GM11168 (cell line): ENCODE measurements around the gene PDRG1.
"Not testable (repeated sequence)": the region's sequence is repeated elsewhere in the genome, so short reads cannot be mapped to it uniquely, and the experiment has no call there.

ENCODE experiments used
- in situ Hi-C: fragments of 300-500 bp; cut with MboI; formaldehyde crosslinking; loops from one replicate; pipeline ENCODE4 v1.12.0; 2022; ENCODE audit warnings: low sequenced_read_pairs; ENCODE audit not compliant: unreplicated experiment

The PDRG1 gene

DNA sequence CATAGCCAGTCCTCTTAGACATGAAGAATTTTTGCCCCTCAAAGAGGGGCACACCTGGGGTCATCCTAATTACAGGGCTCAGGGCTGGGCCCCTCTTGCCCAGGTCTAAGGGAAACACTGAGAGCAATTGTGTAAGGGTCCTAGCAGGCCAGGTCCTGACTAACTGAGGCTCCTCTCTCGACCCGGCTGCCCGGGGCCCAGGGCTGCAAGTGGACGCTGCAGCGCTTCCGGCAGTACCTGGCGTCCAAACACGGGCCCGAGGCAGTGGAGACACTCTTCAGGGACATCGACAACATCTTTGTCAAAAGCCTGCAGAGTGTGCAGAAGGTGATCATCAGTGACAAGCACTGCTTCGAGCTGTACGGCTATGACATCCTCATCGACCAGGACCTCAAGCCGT is 17.4 kb downstream of the PDRG1 start:
- in situ Hi-C loops = no loop called here

DNA sequence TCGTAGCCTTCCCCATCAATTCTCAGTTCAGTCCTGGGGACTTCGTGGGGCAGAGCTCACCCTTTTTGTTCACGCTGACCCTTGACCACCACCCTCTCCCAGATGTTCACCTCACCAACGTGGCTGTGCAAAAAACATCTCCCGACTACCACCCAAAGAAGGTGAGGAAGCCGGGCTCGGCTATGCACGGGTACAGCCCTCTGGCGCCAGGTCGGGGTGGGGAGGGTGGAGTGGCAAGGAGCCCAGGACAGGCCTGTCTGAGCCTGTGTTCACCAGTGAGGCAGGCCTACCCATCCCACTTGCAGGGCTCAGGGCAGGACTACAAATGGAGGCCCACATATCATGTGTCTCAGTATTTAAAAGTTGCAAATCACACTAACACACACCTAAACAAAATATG is 18.1 kb downstream of the PDRG1 start:
- in situ Hi-C loops = no loop called here

DNA sequence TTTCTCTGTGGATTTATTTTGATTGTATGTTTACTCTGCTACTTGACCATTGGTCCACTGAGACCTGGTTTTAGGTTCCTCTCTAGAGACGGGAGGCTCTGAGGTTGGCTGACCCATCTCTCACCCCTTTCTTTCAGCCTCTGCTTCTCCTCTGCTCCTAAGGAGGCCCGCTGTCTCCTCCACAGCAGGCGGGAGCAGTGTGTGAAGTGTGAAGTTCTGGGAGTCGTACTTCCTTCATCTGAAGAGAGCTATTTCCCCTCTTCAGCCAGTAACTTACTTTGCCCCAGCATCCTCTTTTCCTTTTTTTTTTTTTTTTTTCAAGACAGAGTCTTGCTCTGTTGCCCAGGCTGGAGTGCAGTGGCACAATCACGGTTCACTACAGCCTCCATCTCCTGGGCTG is 21.1 kb downstream of the PDRG1 start:
- in situ Hi-C loops = no loop called here

DNA sequence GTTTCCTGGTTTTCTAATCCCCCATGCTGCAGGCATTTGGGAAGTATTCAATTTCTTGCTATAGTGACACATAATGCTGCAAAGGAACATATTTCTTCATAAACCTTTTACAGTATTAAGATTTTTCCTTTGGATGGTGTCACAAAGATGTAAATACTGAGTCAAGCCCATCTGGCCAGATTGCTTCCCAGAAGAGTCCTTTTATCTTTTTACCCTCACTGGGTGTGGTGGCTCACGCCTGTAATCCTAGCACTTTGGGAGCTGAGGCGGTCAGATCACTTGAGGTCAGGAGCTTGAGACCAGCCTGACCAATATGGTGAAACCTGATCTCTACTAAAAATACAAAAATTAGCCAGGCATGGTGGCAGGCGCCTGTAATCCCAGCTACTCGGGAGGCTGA is 22.2 kb downstream of the PDRG1 start:
- in situ Hi-C loops = not testable (repeated sequence)

DNA sequence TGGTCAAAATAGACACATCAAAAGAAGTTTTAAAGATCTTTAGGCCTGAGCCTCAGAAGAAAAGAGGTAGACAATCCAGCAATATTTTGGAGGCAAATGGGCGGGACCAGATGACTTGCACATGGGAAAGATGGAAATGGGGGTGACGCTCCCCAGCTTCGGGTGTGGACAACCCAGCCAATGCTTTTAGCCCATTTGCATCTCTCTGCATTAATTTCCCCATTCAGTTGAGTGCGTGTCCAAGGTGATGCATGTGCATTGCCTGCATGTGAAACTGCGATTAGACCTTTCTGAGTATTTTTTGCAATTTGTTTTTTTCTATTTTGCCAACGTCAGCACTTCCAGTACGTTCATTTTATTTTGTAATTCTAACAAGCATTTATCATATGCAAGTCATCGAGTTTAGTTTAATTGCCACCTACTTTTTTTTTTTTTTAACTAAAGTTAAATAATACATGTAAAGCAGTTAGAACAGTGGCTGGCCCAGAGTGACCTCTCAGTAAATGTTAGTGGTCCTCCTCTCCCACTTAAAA is 24.2 kb downstream of the PDRG1 start:
- in situ Hi-C loops = no loop called here

DNA sequence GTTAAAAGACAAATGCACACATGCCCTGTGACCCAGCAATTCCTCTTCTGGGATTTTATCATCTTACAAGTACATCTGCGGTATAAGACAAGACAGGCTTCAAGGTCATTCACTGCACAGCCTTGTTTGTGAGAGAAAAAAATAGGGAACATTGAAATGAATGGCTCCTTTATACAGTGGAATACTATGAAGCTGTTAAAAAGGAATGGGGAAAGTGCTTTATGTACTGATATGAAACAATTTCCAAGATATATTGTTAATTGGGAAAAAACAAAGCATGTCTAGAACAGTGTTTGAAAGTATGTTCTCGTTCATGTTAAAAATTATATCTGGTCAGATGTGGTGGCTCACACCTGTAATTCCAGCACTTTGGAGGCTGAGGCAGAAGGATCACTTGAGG is 25.4 kb downstream of the PDRG1 start:
- in situ Hi-C loops = no loop called here

DNA sequence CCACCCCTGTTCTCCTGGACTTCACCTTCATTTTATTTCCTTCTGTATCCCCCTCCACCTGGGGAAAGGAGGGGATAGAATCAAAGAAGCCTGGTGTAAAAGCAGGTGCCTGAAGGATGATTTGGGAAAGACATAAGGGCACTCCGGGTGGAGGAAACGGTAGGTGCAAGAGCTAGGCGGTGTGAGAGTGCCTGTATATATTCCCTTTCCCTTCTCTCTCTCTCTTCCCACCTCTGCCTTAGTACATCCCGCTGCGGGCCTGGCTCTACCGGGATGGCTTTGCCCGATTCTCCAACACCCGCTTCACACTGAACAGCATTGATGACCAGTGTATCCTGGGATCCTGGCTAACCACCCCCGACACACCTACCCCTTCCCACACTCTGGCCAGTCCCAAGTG is 26.2 kb downstream of the PDRG1 start:
- in situ Hi-C loops = no loop called here

DNA sequence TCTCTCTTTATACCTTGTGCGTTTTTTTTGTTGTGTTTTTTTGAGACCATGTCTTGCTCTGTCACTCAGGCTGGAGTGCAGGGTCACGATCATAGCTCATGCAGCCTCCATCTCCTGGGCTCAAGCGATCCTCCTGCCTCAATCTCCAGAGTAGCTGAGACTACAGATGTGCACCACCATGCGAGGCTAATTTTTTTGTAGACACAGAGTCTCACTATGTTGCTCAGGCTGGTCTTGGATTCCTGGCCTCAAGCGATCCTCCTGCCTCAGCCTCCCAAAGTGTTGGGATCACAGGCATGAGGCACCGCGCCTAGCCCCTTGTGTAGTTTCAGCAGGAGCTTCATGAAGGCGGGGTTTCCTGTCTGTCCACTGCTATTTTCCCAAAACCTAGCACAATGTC is 27.3 kb downstream of the PDRG1 start:
- in situ Hi-C loops = no loop called here

DNA sequence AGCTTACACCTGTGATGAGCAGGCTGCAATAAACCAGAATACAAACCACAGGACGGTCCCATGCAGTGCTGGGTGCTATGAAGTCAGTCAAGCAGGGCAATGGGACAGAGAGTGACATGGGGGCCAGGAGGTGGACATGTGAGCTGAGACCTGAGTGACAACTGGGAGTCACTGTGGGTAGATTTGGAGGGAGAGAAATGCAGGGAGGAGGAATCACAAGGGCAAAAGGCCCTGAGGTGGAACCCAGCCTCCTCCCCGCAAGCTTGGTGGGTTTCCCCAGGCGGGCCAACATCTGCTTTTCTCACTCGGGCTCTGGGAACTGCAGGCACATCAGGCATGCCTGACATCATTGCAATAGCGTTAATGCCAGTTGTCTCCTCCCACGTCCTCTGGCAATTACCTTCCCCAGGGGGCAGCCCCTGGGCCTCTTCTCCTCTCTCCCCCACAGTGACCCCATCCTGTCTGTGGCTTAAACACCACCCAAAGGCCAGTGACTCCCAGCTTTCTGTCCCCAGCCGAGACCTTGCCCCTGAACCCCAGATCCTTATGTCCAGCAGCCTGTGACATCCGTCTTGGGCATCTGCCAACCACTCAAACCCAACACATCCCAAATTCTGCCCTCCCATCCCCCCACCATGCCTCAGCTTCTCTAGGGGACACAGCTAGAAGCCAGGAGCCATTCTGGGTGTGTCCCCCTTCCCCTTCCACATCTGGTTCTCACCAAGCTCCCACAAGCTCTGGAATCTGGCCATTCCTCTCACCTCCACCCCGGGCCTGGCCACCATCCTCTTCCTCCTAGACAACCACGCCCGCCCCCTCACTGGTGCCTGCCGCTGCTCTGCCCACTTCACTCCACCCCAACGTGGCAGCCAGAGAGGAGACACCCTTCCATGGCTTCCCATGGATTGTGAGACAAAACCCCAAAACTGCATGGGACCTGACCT is 28.2 kb downstream of the PDRG1 start:
- in situ Hi-C loops = no loop called here

DNA sequence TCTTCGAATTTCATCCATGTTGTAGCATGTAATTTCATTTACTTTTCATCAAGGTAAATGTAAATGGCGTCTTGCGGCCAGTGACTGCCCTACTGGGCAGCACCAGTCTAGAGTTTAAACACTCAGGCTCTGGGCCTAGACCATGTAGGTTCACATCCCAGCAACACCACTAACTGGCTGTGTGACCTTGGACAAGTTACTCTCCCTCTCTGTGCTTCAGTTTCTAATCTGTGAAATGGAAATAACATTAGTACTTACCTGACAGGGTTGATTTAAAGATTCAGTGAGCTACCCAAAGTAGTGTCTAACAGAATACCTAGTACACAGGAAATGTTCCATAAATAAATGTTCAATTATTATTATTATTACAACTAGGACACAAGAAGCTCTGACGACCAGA is 29.3 kb downstream of the PDRG1 start:
- in situ Hi-C loops = no loop called here

DNA sequence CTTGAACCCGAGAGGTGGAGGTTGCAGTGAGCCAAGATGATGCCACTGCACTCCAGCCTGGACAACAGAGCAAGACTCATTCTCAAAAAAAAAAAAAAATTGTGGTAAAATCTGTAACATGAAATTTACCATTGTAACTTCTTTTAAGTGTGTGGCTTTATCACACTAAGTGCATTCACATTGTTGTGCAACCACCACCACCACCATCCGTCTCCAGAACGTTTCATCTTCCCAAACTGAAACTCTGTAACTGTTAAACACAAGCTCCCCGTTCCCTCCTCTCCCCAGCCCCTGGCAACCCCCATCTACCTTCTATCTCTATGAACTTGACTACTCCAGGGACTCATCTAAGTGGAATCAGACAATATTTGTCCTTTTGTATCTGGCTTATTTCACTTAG is 29.7 kb downstream of the PDRG1 start:
- in situ Hi-C loops = no loop called here

DNA sequence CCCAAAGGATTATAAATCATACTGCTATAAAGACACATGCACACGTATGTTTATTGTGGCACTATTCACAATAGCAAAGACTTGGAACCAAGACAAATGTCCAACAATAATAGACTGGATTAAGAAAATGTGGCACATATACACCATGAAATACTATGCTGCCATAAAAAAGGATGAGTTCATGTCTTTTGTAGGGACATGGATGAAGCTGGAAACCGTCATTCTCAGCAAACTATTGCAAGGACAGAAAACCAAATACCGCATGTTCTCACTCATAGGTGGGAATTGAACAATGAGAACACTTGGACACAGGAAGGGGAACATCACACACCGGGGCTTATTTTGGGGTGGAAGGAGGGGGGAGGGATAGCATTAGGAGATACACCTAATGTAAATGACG is 30.4 kb downstream of the PDRG1 start:
- in situ Hi-C loops = not testable (repeated sequence)

DNA sequence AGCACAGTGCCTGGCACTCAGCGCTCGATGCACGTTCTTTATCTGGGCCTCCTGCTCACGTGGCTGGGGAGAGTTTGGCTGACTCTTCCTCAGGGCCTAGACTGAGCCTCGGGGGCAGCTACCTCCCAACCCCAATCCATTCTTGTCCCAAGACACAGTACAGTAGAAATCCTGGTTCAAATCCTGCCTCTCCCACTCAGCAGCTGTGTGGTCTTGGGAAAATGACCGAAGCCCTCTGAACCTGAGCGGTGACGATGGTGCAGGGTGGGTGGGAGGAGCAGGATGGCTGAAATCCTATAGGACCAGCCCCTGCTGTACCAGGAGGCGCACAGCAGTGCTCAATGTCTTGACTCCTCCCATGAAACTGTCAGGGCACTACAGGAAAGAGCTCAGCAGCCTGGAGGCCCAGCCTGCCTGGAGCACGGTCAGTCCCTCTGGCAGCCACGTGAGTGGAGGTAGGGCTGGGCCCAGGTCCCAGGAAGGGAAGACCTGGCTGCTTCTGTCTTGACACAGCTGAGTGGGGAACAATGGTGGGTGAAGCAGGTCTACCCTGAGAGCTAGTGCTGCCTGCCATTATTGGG is 31.5 kb downstream of the PDRG1 start:
- in situ Hi-C loops = no loop called here

DNA sequence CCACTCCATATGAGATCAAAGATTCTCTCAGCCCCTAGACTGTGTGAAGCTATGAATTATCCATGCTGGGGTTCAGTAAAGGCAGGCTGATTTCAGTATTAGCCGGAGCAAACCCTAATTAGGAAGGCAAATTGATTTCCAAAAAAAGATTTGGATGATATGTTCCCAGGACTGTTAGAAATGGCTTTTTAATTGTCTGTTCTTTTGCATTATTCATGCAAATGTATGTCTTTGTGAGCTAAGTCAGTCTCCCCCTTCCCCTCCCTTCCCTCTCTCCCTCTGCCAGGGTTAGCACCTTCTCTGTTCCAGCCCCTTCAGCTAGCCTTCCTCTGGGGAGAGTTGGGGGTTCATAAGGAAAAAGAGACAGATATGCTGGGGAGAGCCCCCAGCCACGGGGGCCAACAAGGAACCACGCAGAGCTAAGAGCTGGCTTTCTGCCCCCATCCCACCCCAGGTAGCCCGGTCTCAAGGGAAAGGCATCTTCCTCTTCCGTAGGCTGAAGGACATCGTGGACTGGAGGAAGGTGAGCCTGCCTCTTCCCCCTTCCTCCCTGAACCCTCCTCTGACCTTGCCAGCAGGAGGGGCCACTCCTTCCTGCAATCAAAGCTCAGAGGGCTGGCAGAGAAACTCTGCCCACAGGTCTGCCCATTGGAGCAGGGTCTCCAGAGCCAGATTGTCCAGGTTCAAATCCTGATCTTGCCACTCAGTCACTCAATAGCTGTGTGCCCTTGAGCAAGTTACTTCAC is 32.3 kb downstream of the PDRG1 start:
- in situ Hi-C loops = no loop called here

DNA sequence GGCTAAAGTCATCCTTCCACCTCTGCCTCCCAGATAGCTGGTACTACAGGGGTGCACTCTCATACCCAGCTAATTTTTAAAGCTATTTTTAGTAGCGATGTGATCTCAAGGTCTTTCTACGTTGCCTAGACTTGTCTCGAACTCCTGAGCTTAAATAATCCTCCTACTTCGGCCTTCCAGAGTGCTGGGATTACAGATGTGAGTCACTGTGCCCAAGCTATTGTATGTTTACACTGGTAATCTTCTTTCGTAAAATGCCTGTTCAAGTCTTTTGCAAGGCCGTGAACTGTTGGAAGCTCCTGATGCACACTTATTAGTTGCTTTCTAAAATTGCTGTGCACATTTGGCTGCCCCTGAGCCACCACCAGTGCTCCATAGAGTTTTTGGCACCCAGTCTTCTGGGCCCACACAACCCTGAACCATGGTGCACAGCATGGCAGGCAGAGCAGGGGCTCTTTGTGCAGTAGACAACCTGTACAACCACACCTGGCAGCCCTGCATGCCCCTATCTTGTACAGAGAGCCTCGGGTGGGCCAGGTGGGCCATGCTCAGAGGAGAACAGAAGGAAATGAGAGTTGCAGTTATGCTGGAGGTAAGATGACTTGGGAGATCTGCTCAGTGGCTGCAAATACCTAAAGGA is 33.3 kb downstream of the PDRG1 start:
- in situ Hi-C loops = no loop called here

DNA sequence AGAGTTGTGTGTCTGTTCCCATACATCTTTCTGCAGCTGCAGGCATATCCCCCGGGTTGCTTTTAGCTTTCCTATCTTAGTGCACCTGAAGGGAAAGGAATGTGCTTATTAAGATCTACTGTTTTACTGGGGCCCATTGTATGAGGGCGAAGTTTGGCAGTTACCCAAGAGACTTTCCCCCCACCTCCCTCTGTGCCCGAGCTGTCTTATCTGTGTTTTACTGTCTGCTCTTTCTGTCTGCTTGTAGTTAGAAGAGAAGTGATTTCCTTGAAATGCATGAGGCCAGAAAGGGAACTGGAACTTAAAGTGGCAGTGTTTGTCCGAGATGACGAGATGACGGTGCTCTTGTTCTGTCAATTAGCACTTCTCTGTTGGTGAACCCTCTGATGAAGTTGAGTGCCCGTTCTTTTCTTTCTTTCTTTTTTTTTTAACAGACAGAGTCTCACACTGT is 33.9 kb downstream of the PDRG1 start:
- in situ Hi-C loops = not testable (repeated sequence)

DNA sequence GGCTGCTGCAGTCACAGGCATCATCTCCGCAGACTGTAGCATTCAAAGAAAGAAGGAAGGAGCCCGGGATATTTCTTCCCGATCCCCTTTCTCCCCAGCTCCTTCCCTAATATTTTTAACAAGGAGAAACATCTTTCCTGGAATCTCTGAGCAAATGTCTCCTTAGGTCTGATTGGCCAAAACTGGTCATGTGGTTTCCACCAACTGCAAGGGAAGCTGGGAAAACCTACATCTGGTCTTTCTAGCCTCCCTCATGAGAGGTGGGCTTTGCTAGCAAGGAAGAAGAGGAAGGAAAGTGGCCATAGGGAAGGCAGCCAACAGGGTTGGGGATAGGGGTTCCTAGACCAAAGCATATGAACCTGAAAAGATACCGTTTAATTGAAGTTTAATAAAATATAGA is 35.1 kb downstream of the PDRG1 start:
- in situ Hi-C loops = no loop called here

DNA sequence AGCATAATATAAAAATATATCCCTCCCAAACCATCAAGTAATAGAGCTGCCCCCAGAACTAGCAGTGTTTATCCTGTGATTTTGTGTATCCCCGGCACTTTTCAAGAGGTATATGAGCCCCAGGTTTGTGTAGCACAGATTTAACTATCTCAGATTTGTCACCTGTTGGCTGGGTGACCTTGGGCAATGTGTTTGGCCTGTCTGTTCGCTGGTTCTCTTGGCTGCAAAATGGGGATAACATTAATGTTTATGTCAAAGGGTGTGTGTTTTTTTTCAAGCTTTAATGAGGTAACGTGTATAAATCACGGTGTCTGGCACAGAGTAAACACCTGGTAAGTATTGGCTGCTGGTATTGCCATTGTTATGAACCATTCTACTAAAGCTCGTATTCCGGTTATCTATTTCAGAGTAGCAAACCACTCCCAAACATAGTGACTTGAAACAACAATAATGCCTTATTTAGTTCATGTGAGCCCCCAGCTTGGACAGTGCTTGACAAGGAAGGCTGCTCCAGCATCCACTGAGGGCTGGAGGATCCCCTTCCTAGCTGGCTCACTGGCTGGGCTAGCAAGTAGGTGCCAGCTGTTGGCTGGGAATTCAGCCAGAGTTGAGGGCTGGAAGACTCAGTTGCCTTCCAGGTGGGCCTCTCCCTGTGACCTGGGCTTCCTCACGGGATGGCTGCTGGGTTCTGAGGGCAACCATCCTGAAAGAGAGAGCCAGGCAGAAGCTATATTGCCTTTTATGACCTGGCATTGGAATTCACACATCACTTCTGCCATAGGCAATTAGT is 36.2 kb downstream of the PDRG1 start:
- in situ Hi-C loops = no loop called here

DNA sequence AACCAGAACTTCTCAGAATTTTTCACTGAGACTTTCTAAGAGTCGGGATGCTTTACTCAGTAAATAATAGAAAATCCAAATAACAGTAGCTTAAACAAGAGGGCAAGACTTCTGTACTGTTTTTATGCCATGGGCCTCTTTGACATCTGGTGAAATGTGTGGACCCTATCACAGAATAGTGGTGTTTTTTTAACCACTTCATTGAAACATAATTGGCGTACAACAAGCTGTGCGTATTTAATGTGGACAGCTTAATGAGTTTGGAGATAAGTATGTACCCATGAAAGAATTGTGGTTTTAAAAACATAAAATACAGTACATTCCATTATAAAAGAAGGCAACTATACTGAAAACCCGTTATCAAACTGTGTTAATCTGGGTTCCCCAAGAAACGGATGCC is 37.7 kb downstream of the PDRG1 start:
- in situ Hi-C loops = no loop called here
